ENCODE measurements around the gene PYHIN1.

GRCh38 chr1:159010391-159010790 lies 79.0 kb downstream of the PYHIN1 start:
- TF ChIP-seq, protein P1, sequence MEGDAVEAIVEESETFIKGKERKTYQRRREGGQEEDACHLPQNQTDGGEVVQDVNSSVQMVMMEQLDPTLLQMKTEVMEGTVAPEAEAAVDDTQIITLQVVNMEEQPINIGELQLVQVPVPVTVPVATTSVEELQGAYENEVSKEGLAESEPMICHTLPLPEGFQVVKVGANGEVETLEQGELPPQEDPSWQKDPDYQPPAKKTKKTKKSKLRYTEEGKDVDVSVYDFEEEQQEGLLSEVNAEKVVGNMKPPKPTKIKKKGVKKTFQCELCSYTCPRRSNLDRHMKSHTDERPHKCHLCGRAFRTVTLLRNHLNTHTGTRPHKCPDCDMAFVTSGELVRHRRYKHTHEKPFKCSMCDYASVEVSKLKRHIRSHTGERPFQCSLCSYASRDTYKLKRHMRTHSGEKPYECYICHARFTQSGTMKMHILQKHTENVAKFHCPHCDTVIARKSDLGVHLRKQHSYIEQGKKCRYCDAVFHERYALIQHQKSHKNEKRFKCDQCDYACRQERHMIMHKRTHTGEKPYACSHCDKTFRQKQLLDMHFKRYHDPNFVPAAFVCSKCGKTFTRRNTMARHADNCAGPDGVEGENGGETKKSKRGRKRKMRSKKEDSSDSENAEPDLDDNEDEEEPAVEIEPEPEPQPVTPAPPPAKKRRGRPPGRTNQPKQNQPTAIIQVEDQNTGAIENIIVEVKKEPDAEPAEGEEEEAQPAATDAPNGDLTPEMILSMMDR (IDR thresholded peaks at IDR 0.05): no peak
- no peak for TF ChIP-seq POLR2A (IDR thresholded peaks at IDR 0.05)

All from Peyer's patch (tissue), 4 donors.